NOMO-1 (cell line): ENCODE measurements around the gene LDLRAD1.
"Not testable (repeated sequence)": the region's sequence is repeated elsewhere in the genome, so short reads cannot be mapped to it uniquely, and the experiment has no call there.

Experiments used
- DNase-seq, 2 experiments: peaks; one replicate each; lab custom pipeline; 2025; ENCODE audit not compliant: unreplicated experiment in 2 of 2; lab: John Stamatoyannopoulos, UW

The LDLRAD1 gene

GRCh38 chr1:54017979-54018378 is at the start of gene LDLRAD1:
TSS of gene LDLRAD1 (minus strand) at chr1:54018186. CDS start at chr1:54018112, 74 bp downstream.
- no peak for DNase-seq

GRCh38 chr1:54064299-54064698 is 46.3 kb upstream of the LDLRAD1 start:
- no peak for DNase-seq

GRCh38 chr1:54054438-54054749 is 36.4 kb upstream of the LDLRAD1 start:
- no peak for DNase-seq

- DNase-seq, result peak in 1 of 2 experiments; percentile 42
Observed at GRCh38 chr1:54053745-54054437, 35.9 kb upstream of the LDLRAD1 start.

GRCh38 chr1:54052934-54053744 is 35.2 kb upstream of the LDLRAD1 start, which contains the start of the genes TCEANC2 and TMEM59:
TSS of gene TCEANC2 (plus strand) at chr1:54053608. CDS start at chr1:54054423, 815 bp downstream.
TSS of gene TMEM59 (minus strand) at chr1:54053204. CDS start at chr1:54053188, 16 bp downstream.
- peak; percentile 99 to 100 for DNase-seq

GRCh38 chr1:54052431-54052933 is 34.5 kb upstream of the LDLRAD1 start:
- DNase-seq, result no peak

- no peak for DNase-seq
Observed at GRCh38 chr1:54051933-54052430, 34.0 kb upstream of the LDLRAD1 start.

GRCh38 chr1:54050435-54050834 is 32.4 kb upstream of the LDLRAD1 start:
- not testable (repeated sequence) for DNase-seq

- peak in 1 of 2 experiments; percentile 14 for DNase-seq
Observed at GRCh38 chr1:54047384-54048305, 29.7 kb upstream of the LDLRAD1 start.

- no peak for DNase-seq
Observed at GRCh38 chr1:54046671-54047383, 28.8 kb upstream of the LDLRAD1 start.

GRCh38 chr1:54045496-54045895 is 27.5 kb upstream of the LDLRAD1 start:
- DNase-seq, result no peak

GRCh38 chr1:54041806-54042205 is 23.8 kb upstream of the LDLRAD1 start:
- peak in 1 of 2 experiments; percentile 12 for DNase-seq

GRCh38 chr1:54037476-54037875 is 19.5 kb upstream of the LDLRAD1 start:
- DNase-seq, result no peak

GRCh38 chr1:54028306-54029251 is 10.6 kb upstream of the LDLRAD1 start:
- no peak for DNase-seq

- DNase-seq, result no peak
Observed at GRCh38 chr1:54027848-54028247, 9.9 kb upstream of the LDLRAD1 start.

- not testable (repeated sequence) for DNase-seq
Observed at GRCh38 chr1:54024811-54025210, 6.8 kb upstream of the LDLRAD1 start.

GRCh38 chr1:54024358-54024757 is 6.4 kb upstream of the LDLRAD1 start:
- no peak for DNase-seq

- peak in 1 of 2 experiments; percentile 5 for DNase-seq
Observed at GRCh38 chr1:54019562-54020176, 1.7 kb upstream of the LDLRAD1 start.
